ENCODE data around the gene PCDHGA1. TPM values are rescaled to one million over a fixed set of nuclear protein-coding genes. Genes with fewer than 3 reads are reported as not detected.

Gene PCDHGA1
- total RNA-seq, 2 donors from 2014 or later: 0.07 TPM; not detected in 1

DNA sequence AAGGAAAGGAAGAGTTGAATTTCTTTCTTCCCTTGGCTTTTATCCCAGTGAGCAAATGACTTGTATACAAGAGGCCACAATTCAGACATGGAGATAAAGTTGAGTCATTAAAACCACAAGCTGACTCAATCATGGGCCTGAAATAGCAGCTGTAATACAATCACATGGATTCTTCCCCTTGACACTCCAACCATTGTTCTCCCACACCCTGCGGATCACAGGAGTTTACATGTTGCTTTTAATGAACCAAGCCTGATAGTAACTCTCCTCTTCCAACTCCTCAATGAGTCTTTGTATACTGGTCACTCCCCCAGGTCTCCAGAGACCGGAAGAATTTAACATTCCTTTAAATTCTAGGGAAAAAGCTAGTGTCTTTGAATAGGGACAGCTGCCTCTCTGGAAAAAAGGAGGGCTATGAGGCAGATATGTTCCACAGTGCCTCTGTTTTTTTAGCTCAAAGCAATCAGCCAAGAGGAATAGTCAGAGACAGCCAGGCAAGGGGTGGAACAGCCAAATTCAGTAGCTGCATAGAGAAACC, 191.0 kb downstream of the PCDHGA1 start:
- H3K4me1 Mint-ChIP-seq (ENCODE audit: low read depth in 2 of 2): peaks cover 37 to 41% of the 10 kb centered on the region in 2 donors
- peak overlapping the region; percentile 53 to 62 for H3K27ac Mint-ChIP-seq
- peak overlapping the region; percentile 12 for H3K4me3 Mint-ChIP-seq
- H3K36me3 Mint-ChIP-seq: peaks cover 42% of the 10 kb centered on the region
- no peaks in the 10 kb centered on the region for H3K27me3 Mint-ChIP-seq
- DNase-seq (ENCODE audit: low spot score) (no peak), ATAC-seq (peak; percentile 66 to 69)
- no peaks in the 10 kb centered on the region for H3K9me3 Mint-ChIP-seq

DNA sequence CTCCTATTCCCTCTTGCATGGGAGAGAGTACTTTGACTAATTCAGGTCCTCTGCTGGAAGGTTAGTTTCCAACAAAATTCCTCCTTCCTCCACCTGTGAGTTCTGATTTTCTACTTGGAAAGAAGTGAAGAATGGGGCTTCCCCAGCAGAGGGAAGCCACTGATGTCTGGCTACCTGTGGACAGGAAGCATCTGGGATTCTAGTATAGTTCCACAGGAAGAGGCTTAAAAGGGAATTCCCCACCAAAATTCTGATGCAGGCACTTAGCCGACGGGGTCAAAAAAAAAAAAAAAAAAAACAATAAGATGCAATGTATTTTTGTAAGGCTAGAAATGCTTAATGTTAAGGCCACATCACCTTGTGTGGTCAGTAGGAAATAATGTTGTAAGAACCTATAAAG, 192.0 kb downstream of the PCDHGA1 start:
- peak overlapping the region; percentile 53 to 62 for H3K27ac Mint-ChIP-seq

DNA sequence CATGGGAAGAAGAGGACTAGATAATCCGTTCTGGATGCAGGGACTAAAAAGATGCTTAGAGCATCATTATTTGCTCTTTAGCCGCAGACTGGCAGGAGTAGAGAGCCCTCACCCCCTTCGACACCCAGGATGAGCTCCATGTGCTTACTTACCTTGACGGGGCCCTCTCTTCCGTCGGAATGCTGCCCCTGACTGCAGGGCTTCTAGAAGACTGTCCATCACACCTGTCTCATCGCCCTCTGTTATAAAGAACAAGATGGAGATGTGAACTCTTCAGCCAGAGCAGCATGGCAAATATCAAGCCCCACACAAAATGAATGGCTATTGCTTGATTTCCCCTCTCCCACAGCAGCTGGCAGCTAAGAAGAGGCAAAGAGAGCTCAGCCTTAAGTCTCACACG, 193.7 kb downstream of the PCDHGA1 start:
- Mint-ChIP-seq H3K4me1 (ENCODE audit: low read depth in 2 of 2) (peaks cover 33 to 38% of the 10 kb centered on the region in 2 donors), H3K27ac (peak overlapping the region in 1 of 2 donors; percentile 72), H3K36me3 (peaks cover 52% of the 10 kb centered on the region), H3K9me3 (no peaks in the 10 kb centered on the region), H3K4me3 (no peak overlapping the region), H3K27me3 (no peaks in the 10 kb centered on the region)
- ATAC-seq (no peak), DNase-seq (ENCODE audit: low spot score) (no peak)

More for the DNA sequence above, 192.0 kb downstream of the PCDHGA1 start:
- no peak for DNase-seq (ENCODE audit: low spot score)
- Mint-ChIP-seq H3K9me3 (no peaks in the 10 kb centered on the region), H3K4me3 (no peak overlapping the region), H3K36me3 (peaks cover 47% of the 10 kb centered on the region), H3K4me1 (ENCODE audit: low read depth in 2 of 2) (peaks cover 31 to 32% of the 10 kb centered on the region in 2 donors), H3K27me3 (no peaks in the 10 kb centered on the region)
- ATAC-seq: no peak

DNA sequence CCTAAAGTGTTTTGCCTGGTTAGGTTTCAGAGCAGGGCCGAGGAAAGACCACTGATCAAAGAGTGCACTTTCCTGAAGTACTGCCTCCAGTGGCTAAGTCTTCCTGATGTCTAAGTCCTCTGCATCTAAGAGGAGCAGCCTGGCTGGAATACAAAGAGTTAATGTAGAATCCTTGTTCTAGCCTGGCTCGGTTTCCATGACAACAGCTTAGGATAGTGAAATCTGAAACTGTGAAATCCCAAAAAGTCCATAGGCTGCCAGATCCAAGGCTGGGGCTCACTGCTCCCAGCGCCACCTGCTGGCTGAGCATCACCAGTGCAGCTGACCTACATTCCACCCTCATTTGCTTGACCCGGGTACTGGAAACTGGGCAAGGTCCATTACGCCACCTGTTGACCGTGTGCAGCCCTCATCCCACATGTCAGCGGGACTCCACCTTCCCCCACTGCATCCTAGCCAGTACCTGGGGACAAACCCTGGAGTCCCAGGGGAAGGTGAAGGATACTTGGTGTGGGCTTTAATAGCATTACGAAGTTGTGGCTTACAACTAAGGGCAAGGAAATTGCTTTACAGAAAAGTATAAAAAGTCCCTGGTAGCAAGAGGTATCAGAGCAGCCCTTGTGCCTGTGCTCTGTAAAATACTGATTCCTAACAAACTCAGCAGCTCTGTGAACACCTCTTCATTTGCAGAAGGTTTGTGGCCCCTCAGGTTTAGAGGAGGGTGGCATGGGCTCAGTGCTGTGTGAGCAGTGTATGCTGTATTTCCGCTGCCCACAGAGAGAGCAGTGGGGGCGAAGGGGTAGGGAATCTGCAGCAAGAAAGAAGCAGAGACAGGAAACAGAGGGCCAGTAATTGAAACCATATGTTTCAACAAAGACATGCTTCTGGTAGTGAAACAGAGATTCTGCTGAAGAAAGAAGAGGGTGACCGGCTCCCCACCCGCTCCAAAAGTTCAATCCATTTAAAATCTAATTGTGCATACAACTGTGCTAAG, 194.6 kb downstream of the PCDHGA1 start:
- ATAC-seq (peak; percentile 80 to 88), DNase-seq (ENCODE audit: low spot score) (peak; percentile 71)
- peaks cover 46% of the 10 kb centered on the region for H3K36me3 Mint-ChIP-seq
- no peaks in the 10 kb centered on the region for H3K9me3 Mint-ChIP-seq
- peak overlapping the region in 1 of 2 donors; percentile 72 for H3K27ac Mint-ChIP-seq
- H3K27me3 Mint-ChIP-seq: no peaks in the 10 kb centered on the region
- peaks cover 30 to 38% of the 10 kb centered on the region in 2 donors for H3K4me1 Mint-ChIP-seq (ENCODE audit: low read depth in 2 of 2)
- H3K4me3 Mint-ChIP-seq: no peak overlapping the region

DNA sequence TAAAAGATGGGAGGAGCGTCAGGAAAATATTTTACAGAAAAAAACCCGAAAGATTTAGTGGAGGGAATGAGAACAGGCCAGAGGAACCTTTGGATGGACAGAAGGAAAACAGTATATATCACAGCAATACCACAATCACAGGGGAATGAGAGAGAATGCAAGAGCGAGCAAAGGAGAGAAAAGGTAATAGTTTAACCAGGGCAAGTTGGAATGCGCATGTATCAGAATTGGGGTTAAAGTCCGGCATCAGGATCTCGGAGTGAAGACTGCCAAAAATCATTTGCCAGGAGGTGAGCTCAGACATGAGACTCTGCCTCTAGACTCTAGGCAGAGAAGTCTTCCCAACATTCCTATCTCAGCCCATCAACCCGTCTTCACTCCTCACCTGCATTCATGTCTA, 195.3 kb downstream of the PCDHGA1 start:
- H3K27ac Mint-ChIP-seq: peak overlapping the region in 1 of 2 donors; percentile 72
- ATAC-seq (no peak), DNase-seq (ENCODE audit: low spot score) (no peak)
- H3K36me3 Mint-ChIP-seq: peaks cover 44% of the 10 kb centered on the region
- H3K27me3 Mint-ChIP-seq: no peaks in the 10 kb centered on the region
- H3K4me1 Mint-ChIP-seq (ENCODE audit: low read depth in 2 of 2): peaks cover 25 to 38% of the 10 kb centered on the region in 2 donors
- H3K9me3 Mint-ChIP-seq: no peaks in the 10 kb centered on the region
- H3K4me3 Mint-ChIP-seq: no peak overlapping the region

DNA sequence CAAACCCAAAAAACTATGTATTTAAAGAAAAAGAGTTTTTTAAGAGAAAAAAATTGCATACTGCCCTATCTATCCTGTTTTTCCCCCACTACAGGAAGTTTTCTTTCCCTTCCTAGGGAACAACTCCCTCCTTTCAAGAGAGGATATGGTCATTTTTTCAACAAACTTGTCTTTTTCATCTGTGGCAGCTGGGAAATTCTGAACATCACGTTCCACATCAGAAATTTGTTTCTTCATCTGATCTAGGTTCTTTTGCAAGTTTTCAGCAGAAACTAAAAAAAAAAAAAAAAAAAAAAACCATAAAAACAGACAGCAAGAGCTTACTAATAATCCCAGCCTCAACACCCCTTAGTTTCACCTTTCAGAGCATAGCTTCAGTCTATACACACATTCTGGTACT, 197.1 kb downstream of the PCDHGA1 start:
- H3K4me3 Mint-ChIP-seq: no peak overlapping the region
- ATAC-seq (no peak), DNase-seq (ENCODE audit: low spot score) (no peak)
- H3K27me3 Mint-ChIP-seq: no peaks in the 10 kb centered on the region
- no peaks in the 10 kb centered on the region for H3K9me3 Mint-ChIP-seq
- H3K27ac Mint-ChIP-seq: peak overlapping the region in 1 of 2 donors; percentile 53
- peaks cover 30% of the 10 kb centered on the region for H3K36me3 Mint-ChIP-seq
- peaks cover 12 to 22% of the 10 kb centered on the region in 2 donors for H3K4me1 Mint-ChIP-seq (ENCODE audit: low read depth in 2 of 2)

DNA sequence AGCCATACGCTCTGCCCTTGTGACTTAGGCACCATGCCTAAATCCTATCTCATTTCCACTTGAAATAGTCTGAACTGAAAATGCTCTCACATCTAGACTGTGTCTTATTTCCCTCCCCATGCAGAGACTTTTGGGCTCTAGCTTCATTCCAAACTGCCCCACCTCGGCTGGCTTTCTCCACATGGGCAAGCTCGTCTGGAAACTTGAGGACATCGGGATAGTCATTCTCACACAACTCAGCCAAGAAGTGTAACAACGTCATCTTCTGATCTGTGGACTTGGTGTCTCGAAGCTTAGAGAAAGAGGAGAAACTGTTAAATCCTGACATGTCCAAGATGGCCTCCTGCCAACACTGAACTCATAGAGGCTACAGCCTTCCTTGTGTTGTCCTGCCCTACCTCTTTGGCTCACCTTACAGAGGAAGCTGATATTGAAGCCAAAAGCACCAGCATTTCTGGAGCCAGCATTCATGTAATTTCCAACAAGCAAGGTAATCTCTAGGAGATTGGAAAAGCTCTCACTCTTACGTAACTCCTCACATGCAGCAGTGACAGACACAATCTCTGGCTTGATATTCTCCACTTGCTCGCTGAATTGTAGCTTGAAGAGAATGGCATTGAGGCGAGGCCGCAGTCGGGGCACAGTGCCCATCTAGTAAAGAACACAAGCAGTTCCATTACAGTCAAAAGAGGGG, 198.1 kb downstream of the PCDHGA1 start:
- Mint-ChIP-seq H3K27me3 (no peaks in the 10 kb centered on the region), H3K27ac (peak overlapping the region; percentile 30 to 63), H3K9me3 (no peaks in the 10 kb centered on the region), H3K4me3 (no peak overlapping the region), H3K36me3 (peaks cover 30% of the 10 kb centered on the region), H3K4me1 (ENCODE audit: low read depth in 2 of 2) (peaks cover 12 to 15% of the 10 kb centered on the region in 2 donors)
- ATAC-seq (no peak), DNase-seq (ENCODE audit: low spot score) (no peak)

DNA sequence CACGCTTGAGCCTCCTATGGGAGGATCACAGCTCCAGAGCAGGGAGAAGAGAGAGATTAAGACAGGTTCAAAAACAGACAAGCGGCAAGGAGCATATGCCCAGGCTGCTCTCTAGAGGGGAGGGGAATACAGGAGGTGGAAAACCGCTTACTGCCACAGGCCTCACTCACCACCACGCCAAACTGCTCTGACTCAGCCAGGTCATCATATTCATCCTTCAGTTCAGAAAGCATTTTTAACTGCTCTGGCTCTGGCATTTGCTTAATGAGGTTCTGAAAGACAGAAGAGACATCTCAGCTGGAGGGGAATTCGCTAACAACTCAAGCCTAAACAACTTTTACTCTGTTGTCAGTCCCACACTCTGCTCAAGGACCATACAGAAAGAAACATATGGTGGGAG, 198.7 kb downstream of the PCDHGA1 start:
- peaks cover 30% of the 10 kb centered on the region for H3K36me3 Mint-ChIP-seq
- H3K27me3 Mint-ChIP-seq: no peaks in the 10 kb centered on the region
- H3K9me3 Mint-ChIP-seq: no peaks in the 10 kb centered on the region
- peaks cover 12 to 15% of the 10 kb centered on the region in 2 donors for H3K4me1 Mint-ChIP-seq (ENCODE audit: low read depth in 2 of 2)
- H3K27ac Mint-ChIP-seq: peak overlapping the region; percentile 30 to 63
- no peak overlapping the region for H3K4me3 Mint-ChIP-seq
- DNase-seq (ENCODE audit: low spot score) (no peak), ATAC-seq (no peak)

DNA sequence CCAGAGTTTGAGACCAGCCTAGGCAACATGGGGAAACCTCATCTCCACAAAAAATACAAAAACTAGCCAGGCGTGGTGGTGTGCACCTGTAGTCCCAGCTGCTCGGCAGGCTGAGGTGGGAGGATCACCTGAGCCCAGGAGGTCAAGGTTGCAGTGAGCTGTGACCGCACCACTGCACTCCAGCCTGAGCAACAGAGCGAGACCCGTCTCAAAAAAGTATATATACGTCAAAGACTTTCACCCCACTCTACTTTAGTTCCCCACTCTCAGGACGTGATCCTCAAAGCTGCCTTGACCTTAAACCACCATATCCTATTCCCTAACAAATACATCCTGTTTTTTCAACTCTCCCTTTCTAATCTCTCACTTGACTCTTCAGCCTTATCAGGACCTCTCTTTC, 199.6 kb downstream of the PCDHGA1 start:
- H3K9me3 Mint-ChIP-seq: no peaks in the 10 kb centered on the region
- H3K36me3 Mint-ChIP-seq: peaks cover 32% of the 10 kb centered on the region
- H3K4me1 Mint-ChIP-seq (ENCODE audit: low read depth in 2 of 2): peaks cover 13 to 17% of the 10 kb centered on the region in 2 donors
- ATAC-seq: no peak
- H3K27me3 Mint-ChIP-seq: no peaks in the 10 kb centered on the region
- no peak overlapping the region for H3K4me3 Mint-ChIP-seq
- H3K27ac Mint-ChIP-seq: no peak overlapping the region
- DNase-seq (ENCODE audit: low spot score): no peak

DNA sequence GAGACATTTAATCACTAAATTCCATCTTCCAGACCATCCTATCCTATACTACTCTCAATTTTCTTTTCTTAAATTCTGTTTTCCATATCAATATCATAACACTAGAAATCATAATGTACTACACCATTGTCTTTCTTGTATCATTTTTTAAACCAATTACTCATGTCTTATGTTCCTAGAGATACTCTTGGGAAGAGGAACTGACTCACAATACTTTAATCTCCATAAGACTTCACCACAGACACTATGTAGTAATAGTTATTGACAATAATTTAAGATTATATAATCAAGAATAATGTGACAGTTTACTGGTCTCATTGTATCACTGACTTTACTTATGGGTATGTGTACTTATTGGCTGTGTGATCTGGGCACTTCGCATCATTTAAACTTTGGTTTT, 202.4 kb downstream of the PCDHGA1 start:
- no peak for ATAC-seq

DNA sequence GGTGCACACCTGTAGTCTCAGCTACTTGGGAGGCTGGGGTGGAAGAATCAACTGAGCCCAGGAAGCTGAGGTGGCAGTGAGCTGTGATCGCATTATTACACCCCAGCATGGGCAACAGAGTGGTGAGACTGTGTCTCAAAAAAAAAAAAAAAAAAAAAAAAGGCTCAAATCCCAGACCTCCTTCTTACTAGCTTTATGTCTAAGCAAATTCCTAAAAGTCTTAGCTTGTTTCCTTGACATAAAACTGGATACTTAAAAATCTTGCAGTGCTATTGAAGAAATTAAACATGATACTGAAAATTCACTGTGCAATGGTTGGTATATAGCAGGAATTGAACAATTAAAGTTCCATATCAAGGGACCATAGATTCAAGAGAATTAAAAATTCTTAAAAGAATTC, 203.6 kb downstream of the PCDHGA1 start:
- Mint-ChIP-seq H3K4me3 (no peak overlapping the region), H3K9me3 (no peaks in the 10 kb centered on the region), H3K36me3 (peaks cover 18% of the 10 kb centered on the region), H3K4me1 (ENCODE audit: low read depth in 2 of 2) (peaks cover 5 to 16% of the 10 kb centered on the region in 2 donors), H3K27ac (peak overlapping the region; percentile 6 to 73), H3K27me3 (no peaks in the 10 kb centered on the region)
- no peak for DNase-seq (ENCODE audit: low spot score)
- ATAC-seq: no peak

More for the DNA sequence above, 202.4 kb downstream of the PCDHGA1 start:
- no peaks in the 10 kb centered on the region for H3K9me3 Mint-ChIP-seq
- DNase-seq (ENCODE audit: low spot score): no peak
- H3K36me3 Mint-ChIP-seq: peaks cover 27% of the 10 kb centered on the region
- no peak overlapping the region for H3K4me3 Mint-ChIP-seq
- peaks cover 11 to 19% of the 10 kb centered on the region in 2 donors for H3K4me1 Mint-ChIP-seq (ENCODE audit: low read depth in 2 of 2)
- H3K27me3 Mint-ChIP-seq: no peaks in the 10 kb centered on the region
- no peak overlapping the region for H3K27ac Mint-ChIP-seq

DNA sequence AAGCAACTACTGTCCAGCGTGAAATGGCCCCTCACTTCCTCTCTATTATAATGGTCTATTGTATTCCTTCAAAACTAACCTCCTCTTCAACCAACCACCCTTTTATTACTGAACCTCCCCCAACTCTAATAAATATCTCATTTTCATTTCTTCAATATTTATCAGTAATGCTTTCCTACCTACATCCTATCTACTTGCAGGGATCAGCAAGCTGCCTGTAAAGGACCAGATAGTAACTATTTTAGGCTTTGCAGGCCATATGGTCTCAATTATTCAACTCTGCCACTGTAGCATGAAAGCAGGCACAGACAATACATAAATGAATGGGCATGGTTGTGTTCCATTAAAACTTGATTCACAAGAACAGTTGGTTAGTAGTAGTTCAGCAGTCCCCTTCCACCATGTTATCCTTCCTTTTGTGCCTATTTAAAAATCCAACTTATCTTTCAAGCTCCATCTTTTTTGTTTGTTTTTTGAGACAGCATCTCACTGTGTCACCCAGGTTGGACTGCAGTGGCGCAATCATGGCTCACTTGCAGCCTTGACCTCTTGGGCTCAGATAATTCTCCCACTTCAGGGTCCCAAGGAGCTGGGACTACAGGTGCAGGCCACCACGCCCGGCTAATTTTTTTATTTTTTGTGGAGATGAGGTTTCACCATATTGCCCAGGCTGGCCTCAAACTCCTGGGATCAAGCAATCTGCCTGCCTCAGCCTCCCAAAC, 204.3 kb downstream of the PCDHGA1 start:
- peaks cover 9 to 20% of the 10 kb centered on the region in 2 donors for H3K4me1 Mint-ChIP-seq (ENCODE audit: low read depth in 2 of 2)
- no peak overlapping the region for H3K4me3 Mint-ChIP-seq
- DNase-seq (ENCODE audit: low spot score) (no peak), ATAC-seq (no peak)
- no peaks in the 10 kb centered on the region for H3K9me3 Mint-ChIP-seq
- peak overlapping the region; percentile 6 to 73 for H3K27ac Mint-ChIP-seq
- no peaks in the 10 kb centered on the region for H3K27me3 Mint-ChIP-seq
- peaks cover 18% of the 10 kb centered on the region for H3K36me3 Mint-ChIP-seq

DNA sequence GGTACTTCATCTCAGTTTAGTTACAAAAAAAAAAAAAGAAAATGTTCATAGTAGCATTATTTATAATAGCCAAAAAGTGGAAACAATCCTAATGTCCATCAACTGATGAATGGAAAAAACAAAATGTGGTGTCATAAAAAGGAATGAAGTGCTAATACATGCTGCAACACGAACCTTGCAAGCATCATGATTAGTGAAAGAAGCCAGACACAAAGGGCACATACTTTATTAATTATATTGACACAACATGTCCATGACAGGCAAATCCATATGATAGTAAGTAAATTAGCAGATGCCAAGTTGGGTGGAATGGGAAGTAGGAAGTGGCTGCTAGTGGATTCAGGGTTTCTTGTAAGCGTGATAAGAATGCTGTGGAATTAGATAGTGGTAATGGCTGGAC, 212.7 kb downstream of the PCDHGA1 start:
- peaks cover 27% of the 10 kb centered on the region for H3K36me3 Mint-ChIP-seq
- H3K27ac Mint-ChIP-seq: no peak overlapping the region
- no peaks in the 10 kb centered on the region for H3K27me3 Mint-ChIP-seq
- no peak overlapping the region for H3K4me3 Mint-ChIP-seq
- ATAC-seq (no peak), DNase-seq (ENCODE audit: low spot score) (no peak)
- peaks cover 3% of the 10 kb centered on the region for H3K9me3 Mint-ChIP-seq
- peaks cover 28 to 29% of the 10 kb centered on the region in 2 donors for H3K4me1 Mint-ChIP-seq (ENCODE audit: low read depth in 2 of 2)
